Stimulated activated naive B cell treated with anti-CD40 and anti-IgM and Interleukin-4, amounts not matched to agents 10 μg/mL and 1 μg/mL and 100 μg/mL, for 72 hours (primary cell): ENCODE data around the gene RAB35.

Experiments
- ATAC-seq, 2 donors: fragments of 150-1000 bp; cut with Tn5 transposase; replicated peaks; 2 replicates each; pipeline ENCODE4 v1.10.0; 2021; ENCODE audit warnings: moderate library complexity in 1 of 2
- DNase-seq: peaks from one replicate; pipeline ENCODE4 v3.0.0; 2021
- H3K27ac Mint-ChIP-seq: one replicate; pipeline ENCODE4 v1.8.0; 2022; ENCODE audit warnings: mild to moderate bottlenecking, mixed read lengths
- H3K27me3 Mint-ChIP-seq, 2 donors: one replicate each; pipeline ENCODE4 v1.8.0; 2022; ENCODE audit warnings: mixed read lengths in 2 of 2
- H3K36me3 Mint-ChIP-seq, 2 donors: one replicate each; pipeline ENCODE4 v1.8.0; 2022; ENCODE audit warnings: mixed read lengths in 2 of 2, mild to moderate bottlenecking in 1 of 2
- H3K4me1 Mint-ChIP-seq, 2 donors: one replicate each; pipeline ENCODE4 v1.8.0; 2022; ENCODE audit warnings: mixed read lengths in 2 of 2, mild to moderate bottlenecking in 1 of 2
- H3K4me3 Mint-ChIP-seq, 2 donors: one replicate each; pipeline ENCODE4 v1.8.0; 2022; ENCODE audit warnings: mild to moderate bottlenecking in 2 of 2, mixed read lengths in 2 of 2, moderate library complexity in 1 of 2
- H3K9me3 Mint-ChIP-seq, 2 donors: one replicate each; pipeline ENCODE4 v1.8.0; 2022; ENCODE audit warnings: mixed read lengths in 2 of 2, mild to moderate bottlenecking in 1 of 2

The RAB35 gene

GRCh38 chr12:120116441-120116791 lies at the start of gene RAB35:
Gene RAB35, minus strand, starts transcription at chr12:120116753. Its CDS starts 103 bp downstream, at chr12:120116650.
- peak within 1 kb of the TSS; percentile 98 for H3K27ac Mint-ChIP-seq
- DNase-seq: no peak
- H3K27me3 Mint-ChIP-seq: no peaks in the 10 kb centered on the region
- ATAC-seq: no peak
- peak within 1 kb of the TSS; percentile 98 to 100 for H3K4me3 Mint-ChIP-seq
- H3K4me1 Mint-ChIP-seq: peaks cover 60 to 86% of the 10 kb centered on the region in 2 donors
- H3K9me3 Mint-ChIP-seq: no peaks in the 10 kb centered on the region
- H3K36me3 Mint-ChIP-seq: peaks cover 19 to 53% of the 10 kb centered on the region in 2 donors

- Mint-ChIP-seq H3K27ac (no peak overlapping the region), H3K27me3 (no peaks in the 10 kb centered on the region), H3K4me3 (no peak overlapping the region), H3K9me3 (no peaks in the 10 kb centered on the region), H3K36me3 (peaks cover 39 to 60% of the 10 kb centered on the region in 2 donors), H3K4me1 (peaks cover 0 to 2% of the 10 kb centered on the region in 2 donors)
- ATAC-seq (no peak), DNase-seq (no peak)
Observed at GRCh38 chr12:120164293-120164692, 47.7 kb upstream of the RAB35 start.

- no peak for ATAC-seq
- H3K4me1 Mint-ChIP-seq: peaks cover 0 to 2% of the 10 kb centered on the region in 2 donors
- no peaks in the 10 kb centered on the region for H3K9me3 Mint-ChIP-seq
- H3K4me3 Mint-ChIP-seq: no peak overlapping the region
- DNase-seq: no peak
- H3K36me3 Mint-ChIP-seq: peaks cover 44 to 62% of the 10 kb centered on the region in 2 donors
- no peak overlapping the region for H3K27ac Mint-ChIP-seq
- no peaks in the 10 kb centered on the region for H3K27me3 Mint-ChIP-seq
Observed at GRCh38 chr12:120162763-120163162, 46.2 kb upstream of the RAB35 start.

GRCh38 chr12:120161852-120162251 lies 45.3 kb upstream of the RAB35 start:
- DNase-seq (no peak), ATAC-seq (no peak)
- H3K27me3 Mint-ChIP-seq: no peaks in the 10 kb centered on the region
- no peak overlapping the region for H3K27ac Mint-ChIP-seq
- no peak overlapping the region for H3K4me3 Mint-ChIP-seq
- peaks cover 0 to 2% of the 10 kb centered on the region in 2 donors for H3K4me1 Mint-ChIP-seq
- H3K9me3 Mint-ChIP-seq: no peaks in the 10 kb centered on the region
- H3K36me3 Mint-ChIP-seq: peaks cover 49 to 69% of the 10 kb centered on the region in 2 donors

- Mint-ChIP-seq H3K9me3 (no peaks in the 10 kb centered on the region), H3K27ac (no peak overlapping the region), H3K27me3 (no peaks in the 10 kb centered on the region), H3K4me3 (no peak overlapping the region), H3K36me3 (peaks cover 55 to 82% of the 10 kb centered on the region in 2 donors), H3K4me1 (peaks cover 0 to 2% of the 10 kb centered on the region in 2 donors)
- ATAC-seq (no peak), DNase-seq (no peak)
Observed at GRCh38 chr12:120159509-120160237, 43.1 kb upstream of the RAB35 start.

- ATAC-seq (no peak), DNase-seq (no peak)
- Mint-ChIP-seq H3K4me3 (no peak overlapping the region), H3K27me3 (no peaks in the 10 kb centered on the region), H3K27ac (peak overlapping the region; percentile 37), H3K36me3 (peaks cover 53 to 85% of the 10 kb centered on the region in 2 donors), H3K9me3 (no peaks in the 10 kb centered on the region), H3K4me1 (peaks cover 0 to 2% of the 10 kb centered on the region in 2 donors)
Observed at GRCh38 chr12:120158351-120158750, 41.8 kb upstream of the RAB35 start.

- H3K27me3 Mint-ChIP-seq: no peaks in the 10 kb centered on the region
- H3K4me3 Mint-ChIP-seq: no peak overlapping the region
- H3K27ac Mint-ChIP-seq: no peak overlapping the region
- no peaks in the 10 kb centered on the region for H3K9me3 Mint-ChIP-seq
- peaks cover 0 to 2% of the 10 kb centered on the region in 2 donors for H3K4me1 Mint-ChIP-seq
- H3K36me3 Mint-ChIP-seq: peaks cover 53 to 80% of the 10 kb centered on the region in 2 donors
- no peak for DNase-seq
- no peak for ATAC-seq
Observed at GRCh38 chr12:120157678-120158077, 41.1 kb upstream of the RAB35 start.

GRCh38 chr12:120156315-120157259 lies 40.0 kb upstream of the RAB35 start:
- DNase-seq (no peak), ATAC-seq (no peak)
- no peaks in the 10 kb centered on the region for H3K9me3 Mint-ChIP-seq
- no peak overlapping the region for H3K4me3 Mint-ChIP-seq
- no peak overlapping the region for H3K27ac Mint-ChIP-seq
- H3K36me3 Mint-ChIP-seq: peaks cover 51 to 73% of the 10 kb centered on the region in 2 donors
- H3K27me3 Mint-ChIP-seq: no peaks in the 10 kb centered on the region
- peaks cover 0 to 2% of the 10 kb centered on the region in 2 donors for H3K4me1 Mint-ChIP-seq

- Mint-ChIP-seq H3K9me3 (no peaks in the 10 kb centered on the region), H3K27me3 (no peaks in the 10 kb centered on the region), H3K4me1 (peaks cover 0 to 2% of the 10 kb centered on the region in 2 donors), H3K36me3 (peaks cover 46 to 67% of the 10 kb centered on the region in 2 donors), H3K27ac (no peak overlapping the region), H3K4me3 (no peak overlapping the region)
- DNase-seq (no peak), ATAC-seq (no peak)
Observed at GRCh38 chr12:120155072-120155471, 38.5 kb upstream of the RAB35 start.

GRCh38 chr12:120150919-120151525 lies 34.5 kb upstream of the RAB35 start:
- Mint-ChIP-seq H3K36me3 (peaks cover 37 to 56% of the 10 kb centered on the region in 2 donors), H3K4me3 (no peak overlapping the region), H3K9me3 (no peaks in the 10 kb centered on the region), H3K27ac (no peak overlapping the region), H3K27me3 (no peaks in the 10 kb centered on the region), H3K4me1 (no peaks in the 10 kb centered on the region)
- ATAC-seq (no peak), DNase-seq (no peak)

- no peak for ATAC-seq
- no peak overlapping the region for H3K4me3 Mint-ChIP-seq
- H3K36me3 Mint-ChIP-seq: peaks cover 37 to 49% of the 10 kb centered on the region in 2 donors
- no peaks in the 10 kb centered on the region for H3K4me1 Mint-ChIP-seq
- DNase-seq: no peak
- H3K27me3 Mint-ChIP-seq: no peaks in the 10 kb centered on the region
- H3K9me3 Mint-ChIP-seq: no peaks in the 10 kb centered on the region
- H3K27ac Mint-ChIP-seq: peak overlapping the region; percentile 20
Observed at GRCh38 chr12:120148011-120148410, 31.5 kb upstream of the RAB35 start.

GRCh38 chr12:120145164-120145563 lies 28.6 kb upstream of the RAB35 start:
- Mint-ChIP-seq H3K27me3 (no peaks in the 10 kb centered on the region), H3K4me3 (no peak overlapping the region), H3K9me3 (no peaks in the 10 kb centered on the region), H3K27ac (no peak overlapping the region), H3K4me1 (no peaks in the 10 kb centered on the region), H3K36me3 (peaks cover 53 to 66% of the 10 kb centered on the region in 2 donors)
- DNase-seq: no peak
- ATAC-seq: no peak

GRCh38 chr12:120144215-120144614 lies 27.7 kb upstream of the RAB35 start:
- H3K4me3 Mint-ChIP-seq: no peak overlapping the region

GRCh38 chr12:120142231-120142877 lies 25.8 kb upstream of the RAB35 start:
- no peaks in the 10 kb centered on the region for H3K4me1 Mint-ChIP-seq
- H3K9me3 Mint-ChIP-seq: no peaks in the 10 kb centered on the region
- no peak overlapping the region for H3K27ac Mint-ChIP-seq
- H3K4me3 Mint-ChIP-seq: no peak overlapping the region
- peaks cover 49 to 67% of the 10 kb centered on the region in 2 donors for H3K36me3 Mint-ChIP-seq
- no peaks in the 10 kb centered on the region for H3K27me3 Mint-ChIP-seq
- ATAC-seq: no peak
- DNase-seq: no peak

More at GRCh38 chr12:120144215-120144614, 27.7 kb upstream of the RAB35 start:
- ATAC-seq (no peak), DNase-seq (no peak)
- no peaks in the 10 kb centered on the region for H3K9me3 Mint-ChIP-seq
- H3K4me1 Mint-ChIP-seq: no peaks in the 10 kb centered on the region
- H3K27ac Mint-ChIP-seq: no peak overlapping the region
- peaks cover 57 to 66% of the 10 kb centered on the region in 2 donors for H3K36me3 Mint-ChIP-seq
- H3K27me3 Mint-ChIP-seq: no peaks in the 10 kb centered on the region
